Subcutaneous adipose tissue (tissue), 4 donors: ENCODE results near the gene SVBP. TPM values are rescaled to one million over a fixed set of nuclear protein-coding genes. Genes with fewer than 3 reads are reported as not detected.

ENCODE experiments used
- total RNA-seq, 4 donors: library from RNA; depleted of rRNA; stranded (reverse); fragments of >200 nt; gene quantifications; one replicate each; pipeline ENCODE4 v1.1.0, GENCODE V29; 2016
- TF ChIP-seq, protein P1 (sequence below): fragments of 450-650 bp; IDR thresholded peaks from one replicate; pipeline ENCODE4 v1.5.1; 2016; ENCODE audit warnings: low read depth, mild to moderate bottlenecking, control low read depth, antibody characterized with exemption, moderate library complexity

The SVBP gene
- total RNA-seq, 4 donors from 2014 or later: 28.6 to 73.4 (median 36.2) TPM

DNA sequence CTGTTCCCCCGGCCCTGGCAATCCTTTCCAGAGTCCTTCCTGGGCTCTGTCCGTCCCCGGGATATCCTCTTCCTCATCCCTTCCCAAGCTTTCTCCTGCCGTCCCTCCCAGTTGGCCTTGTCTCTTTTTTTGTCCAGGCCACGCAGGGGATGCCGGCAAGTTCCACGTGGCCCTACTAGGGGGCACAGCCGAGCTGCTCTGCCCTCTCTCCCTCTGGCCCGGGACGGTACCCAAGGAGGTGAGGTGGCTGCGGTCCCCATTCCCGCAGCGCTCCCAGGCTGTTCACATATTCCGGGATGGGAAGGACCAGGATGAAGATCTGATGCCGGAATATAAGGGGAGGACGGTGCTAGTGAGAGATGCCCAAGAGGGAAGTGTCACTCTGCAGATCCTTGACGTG is 13.4 kb upstream of the SVBP start:
- TF ChIP-seq, protein P1, sequence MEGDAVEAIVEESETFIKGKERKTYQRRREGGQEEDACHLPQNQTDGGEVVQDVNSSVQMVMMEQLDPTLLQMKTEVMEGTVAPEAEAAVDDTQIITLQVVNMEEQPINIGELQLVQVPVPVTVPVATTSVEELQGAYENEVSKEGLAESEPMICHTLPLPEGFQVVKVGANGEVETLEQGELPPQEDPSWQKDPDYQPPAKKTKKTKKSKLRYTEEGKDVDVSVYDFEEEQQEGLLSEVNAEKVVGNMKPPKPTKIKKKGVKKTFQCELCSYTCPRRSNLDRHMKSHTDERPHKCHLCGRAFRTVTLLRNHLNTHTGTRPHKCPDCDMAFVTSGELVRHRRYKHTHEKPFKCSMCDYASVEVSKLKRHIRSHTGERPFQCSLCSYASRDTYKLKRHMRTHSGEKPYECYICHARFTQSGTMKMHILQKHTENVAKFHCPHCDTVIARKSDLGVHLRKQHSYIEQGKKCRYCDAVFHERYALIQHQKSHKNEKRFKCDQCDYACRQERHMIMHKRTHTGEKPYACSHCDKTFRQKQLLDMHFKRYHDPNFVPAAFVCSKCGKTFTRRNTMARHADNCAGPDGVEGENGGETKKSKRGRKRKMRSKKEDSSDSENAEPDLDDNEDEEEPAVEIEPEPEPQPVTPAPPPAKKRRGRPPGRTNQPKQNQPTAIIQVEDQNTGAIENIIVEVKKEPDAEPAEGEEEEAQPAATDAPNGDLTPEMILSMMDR: no peak

GRCh38 chr1:42825036-42825851 is 8.0 kb upstream of the SVBP start:
- TF ChIP-seq, protein P1: no peak

GRCh38 chr1:42824481-42825035 is 7.4 kb upstream of the SVBP start:
- TF ChIP-seq, protein P1: no peak

- TF ChIP-seq, protein P1: no peak
Observed at GRCh38 chr1:42822800-42823392, 5.7 kb upstream of the SVBP start.

DNA sequence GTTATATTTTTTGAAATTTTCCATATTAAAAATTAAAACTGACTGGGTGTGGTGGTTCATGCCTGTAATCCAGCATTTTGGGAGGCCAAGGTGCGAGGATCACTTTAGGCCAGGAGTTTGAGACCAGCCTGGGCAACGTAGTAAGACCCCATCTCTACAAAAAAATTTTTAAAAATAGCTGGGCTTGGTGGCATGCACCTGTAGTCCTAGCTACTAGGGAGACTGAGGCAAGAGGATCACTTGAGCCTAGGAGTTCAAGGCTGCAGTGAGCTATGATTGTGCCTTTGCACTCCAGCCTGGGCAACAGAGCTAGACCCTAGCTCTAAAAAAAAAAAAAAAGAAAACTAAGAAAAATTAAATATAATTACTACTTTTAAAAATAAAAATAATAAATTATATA is 4.5 kb upstream of the SVBP start:
- TF ChIP-seq, protein P1: no peak

DNA sequence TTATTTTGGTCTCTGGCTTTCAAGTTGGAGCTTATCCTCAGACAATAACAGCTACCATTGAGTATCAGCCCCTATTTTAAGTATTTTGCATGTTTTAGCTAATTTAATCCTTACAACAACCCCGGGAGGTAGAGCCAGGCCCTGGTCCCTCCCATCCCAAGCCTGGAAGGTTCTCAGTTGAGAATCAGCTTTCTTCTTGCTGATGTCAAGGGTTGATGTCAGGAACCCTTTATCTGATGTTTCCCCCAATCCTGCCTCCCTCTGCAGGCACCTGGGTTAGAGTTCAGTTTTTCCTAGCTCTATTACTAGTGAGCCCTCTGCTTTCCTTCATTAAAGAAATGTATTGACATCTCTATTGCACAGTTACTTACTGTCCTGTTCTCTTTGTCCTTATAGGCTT is 3.6 kb upstream of the SVBP start:
- TF ChIP-seq, protein P1: no peak

DNA sequence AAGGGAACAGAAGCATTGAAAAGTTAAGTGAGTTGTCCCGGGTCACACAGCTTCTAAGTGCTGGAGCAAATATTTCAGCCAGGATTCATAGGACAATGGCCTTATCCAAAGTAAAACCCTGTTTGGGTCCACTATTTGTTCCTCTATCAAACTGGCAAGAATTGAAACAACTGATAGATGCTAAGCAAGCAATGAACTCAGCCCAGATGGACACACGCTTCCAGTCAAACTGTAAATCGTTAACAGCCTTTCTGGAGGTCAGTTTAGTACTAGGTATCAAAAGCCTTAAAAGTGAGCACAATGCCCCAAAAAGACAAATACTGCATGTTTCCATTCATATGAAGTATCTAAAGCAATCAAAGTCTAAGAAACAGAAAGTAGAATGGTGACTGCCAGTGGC is 779 bp upstream of the SVBP start:
- TF ChIP-seq, protein P1: no peak
